ENCODE data around the gene DUSP10.

DNA sequence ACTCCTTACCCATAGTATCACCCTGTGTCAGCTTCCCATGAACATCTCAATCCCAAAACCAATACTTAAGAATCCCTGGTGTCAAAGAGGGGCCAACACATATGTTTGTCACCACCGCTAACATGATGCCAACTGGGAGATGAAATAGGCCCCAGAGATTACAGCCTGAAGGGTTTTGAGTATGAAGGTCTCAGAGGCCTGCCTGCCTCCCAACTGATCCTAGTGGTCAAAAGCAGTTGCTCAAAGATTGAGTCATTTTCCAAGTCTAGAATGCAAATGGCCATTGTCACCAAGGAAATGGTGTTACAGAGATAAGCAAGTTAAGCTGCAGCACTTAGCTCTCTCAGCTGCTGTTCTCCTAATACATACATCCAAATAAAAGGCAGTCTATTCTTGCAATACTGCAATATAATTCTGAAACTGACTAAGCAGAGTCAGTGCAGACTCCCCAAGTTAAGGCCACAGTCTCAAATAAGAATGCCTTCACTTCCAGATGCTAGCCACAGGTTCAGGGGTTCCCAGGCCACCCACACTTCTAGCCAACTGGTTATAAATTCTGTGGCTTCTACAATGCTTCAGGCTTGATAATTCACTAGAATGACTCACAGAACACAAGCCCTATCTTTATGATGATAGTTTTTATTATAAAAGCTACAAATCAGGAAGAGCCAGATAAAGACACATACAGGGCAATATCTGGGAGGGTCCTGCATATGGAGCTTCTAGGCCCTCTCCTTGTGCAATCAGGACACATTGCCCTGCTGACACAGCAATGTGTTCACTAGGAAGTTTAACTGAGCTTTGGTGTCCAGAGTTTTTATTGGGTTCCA lies 18.7 kb downstream of the DUSP10 start:
- TF ChIP-seq CTCF (IDR thresholded peaks at IDR 0.05) (no peak), POLR2A (IDR thresholded peaks at IDR 0.05) (no peak), POLR2AphosphoS5 (IDR thresholded peaks at IDR 0.05) (no peak), EP300 (IDR thresholded peaks at IDR 0.05) (no peak)
